Stimulated activated CD8-positive, alpha-beta memory T cell treated with anti-CD3 and anti-CD28 coated beads, Interleukin-12 subunit alpha, Interleukin-12 subunit beta, amount 100 ng/mL, for 24 hours (primary cell): ENCODE results near the gene TIA1.

Source experiments
- DNase-seq: peaks from one replicate; pipeline ENCODE4 v3.0.0-alpha.2; 2020; ENCODE audit errors: extremely low read depth

The TIA1 gene

DNA sequence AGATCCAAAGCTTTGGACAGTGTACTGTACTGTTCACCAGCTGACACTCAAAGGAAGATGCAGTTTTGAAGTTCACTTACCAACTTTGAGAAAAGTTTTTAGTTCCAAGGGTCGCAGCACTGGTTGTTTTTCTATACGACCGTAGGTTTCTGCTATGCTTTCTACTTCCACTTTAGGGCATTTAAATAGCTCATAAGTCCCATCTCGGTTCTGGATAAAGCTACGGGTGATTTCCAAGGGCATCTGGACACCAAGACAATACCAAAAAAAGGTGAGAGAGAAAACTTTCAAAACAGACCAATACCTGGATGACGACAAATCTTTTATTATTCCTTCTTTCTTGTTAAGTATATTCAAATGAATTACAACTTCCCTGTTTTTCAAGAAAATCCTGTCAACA lies 87.9 kb downstream of the TIA1 start:
- no peak for DNase-seq
